HepG2 (cell line): ENCODE data around the gene MYO7B. TPM values are rescaled to one million over a fixed set of nuclear protein-coding genes. Genes with fewer than 3 reads are reported as not detected.

Experiments
- ERF ChIP-seq: IDR thresholded peaks from 2 replicates; pipeline ENCODE4 v1.6.1; 2018; ENCODE audit warnings: missing biosample characterization, missing genetic modification reagents
- EZH2 ChIP-seq: conservative IDR thresholded peaks from 2 replicates; pipeline ENCODE4 v1.6.1; 2012; ENCODE audit warnings: mild to moderate bottlenecking, low read depth, low read length, moderate library complexity
- FLYWCH1 ChIP-seq: sonication (generic); formaldehyde crosslinking; IDR thresholded peaks from 2 replicates; pipeline ENCODE4 v1.8.1; 2023; ENCODE audit warnings: mild to moderate bottlenecking, missing genetic modification reagents
- FOSL1 ChIP-seq: sonication (generic); formaldehyde crosslinking; IDR thresholded peaks from 2 replicates; pipeline ENCODE4 v1.9.0; 2021; ENCODE audit warnings: missing genetic modification reagents, borderline replicate concordance
- ISL2 ChIP-seq: sonication (generic); formaldehyde crosslinking; IDR thresholded peaks from 2 replicates; pipeline ENCODE4 v1.5.0; 2020; ENCODE audit warnings: missing genetic modification reagents
- KDM6A ChIP-seq: IDR thresholded peaks from 2 replicates; pipeline ENCODE4 v1.6.1; 2016; ENCODE audit warnings: low read depth
- KLF16 ChIP-seq, 2 experiments: sonication (generic) in 1 of 2; formaldehyde crosslinking in 1 of 2; IDR thresholded peaks; 2 replicates each; pipeline versions ENCODE4 v1.6.1 to v1.8.0; 2016 to 2023; ENCODE audit warnings: missing genetic modification reagents in 2 of 2, missing compliant biosample characterization in 1 of 2
- PAX8 ChIP-seq: sonication (generic); formaldehyde crosslinking; IDR thresholded peaks from 2 replicates; pipeline ENCODE4 v1.8.0; 2022; ENCODE audit warnings: mild to moderate bottlenecking, missing genetic modification reagents, borderline replicate concordance
- PITX1 ChIP-seq: sonication (generic); formaldehyde crosslinking; IDR thresholded peaks from 2 replicates; pipeline ENCODE4 v1.5.1; 2020; ENCODE audit warnings: mild to moderate bottlenecking, missing genetic modification reagents
- REST ChIP-seq, 2 experiments: IDR thresholded peaks; 2 replicates each; pipeline ENCODE4 v1.6.1; 2011 to 2012; ENCODE audit warnings: low read length in 2 of 2, borderline replicate concordance in 1 of 2, low read depth in 1 of 2, mild to moderate bottlenecking in 1 of 2, moderate library complexity in 1 of 2
- RFX3 ChIP-seq: IDR thresholded peaks from 2 replicates; pipeline ENCODE4 v1.6.1; 2016; ENCODE audit warnings: missing biosample characterization, missing genetic modification reagents
- SP4 ChIP-seq: sonication (generic); formaldehyde crosslinking; IDR thresholded peaks from 2 replicates; pipeline ENCODE4 v1.8.1; 2023; ENCODE audit warnings: mild to moderate bottlenecking, missing genetic modification reagents
- ZEB1 ChIP-seq: IDR thresholded peaks from 2 replicates; pipeline ENCODE4 v1.6.1; 2012; ENCODE audit warnings: mild to moderate bottlenecking, low read depth, inconsistent platforms; ENCODE audit not compliant: insufficient replicate concordance
- ZMAT3 ChIP-seq: sonication (generic); formaldehyde crosslinking; conservative IDR thresholded peaks from 2 replicates; pipeline ENCODE4 v1.7.0; 2021; ENCODE audit warnings: missing genetic modification reagents
- ZNF12 ChIP-seq: sonication (generic); formaldehyde crosslinking; IDR thresholded peaks from 2 replicates; pipeline ENCODE4 v1.5.0; 2020; ENCODE audit warnings: missing genetic modification reagents
- ZNF224 ChIP-seq: sonication (generic); formaldehyde crosslinking; IDR thresholded peaks from 2 replicates; pipeline ENCODE4 v1.5.0; 2020; ENCODE audit warnings: mild to moderate bottlenecking, missing genetic modification reagents
- ZNF333 ChIP-seq: sonication (generic); formaldehyde crosslinking; IDR thresholded peaks from 2 replicates; pipeline ENCODE4 v1.4.0; 2020; ENCODE audit warnings: mild to moderate bottlenecking, missing genetic modification reagents, borderline replicate concordance
- ZNF335 ChIP-seq: sonication (generic); formaldehyde crosslinking; IDR thresholded peaks from 2 replicates; pipeline ENCODE4 v1.4.0; 2020; ENCODE audit warnings: missing genetic modification reagents
- ZNF724P ChIP-seq: sonication (generic); formaldehyde crosslinking; IDR thresholded peaks from 2 replicates; pipeline ENCODE4 v1.8.0; 2022; ENCODE audit warnings: missing genetic modification reagents, borderline replicate concordance
- ZNF761 ChIP-seq: sonication (generic); formaldehyde crosslinking; conservative IDR thresholded peaks from 2 replicates; pipeline ENCODE4 v1.4.0; 2020; ENCODE audit warnings: mild to moderate bottlenecking, missing genetic modification reagents
- ZSCAN20 ChIP-seq: sonication (generic); formaldehyde crosslinking; IDR thresholded peaks from 2 replicates; pipeline ENCODE4 v1.4.0; 2020; ENCODE audit warnings: missing genetic modification reagents, mild to moderate bottlenecking, borderline replicate concordance
- polyA plus RNA-seq, 8 experiments: library from polyadenylated mRNA; depleted of rRNA in 3 of 8; stranded (reverse) in 7 of 8; unstranded in 1 of 8; fragments of >200 nt; fragmentation: Illumina TruSeq in 4 of 8; extraction: Trizol in 4 of 8; gene quantifications; 2 replicates each; pipeline versions ENCODE4 v1.2.1 to v1.2.3, GENCODE V29; 2011 to 2016; ENCODE audit warnings: low read depth in 4 of 8, missing spikeins in 1 of 8, mixed read lengths in 1 of 8; ENCODE audit not compliant: insufficient read depth in 1 of 8
- total RNA-seq, 5 experiments: library from RNA; depleted of rRNA; stranded (reverse); fragments of >200 nt; fragmentation: Illumina TruSeq; extraction: Trizol; gene quantifications; 2 replicates each; pipeline ENCODE4 v1.2.3, GENCODE V29; 2016; ENCODE audit warnings: low read depth in 1 of 5
- TF ChIP-seq, protein P1 (sequence below): sonication (generic); formaldehyde crosslinking; IDR thresholded peaks from 2 replicates; pipeline ENCODE4 v1.5.0; 2020; ENCODE audit warnings: missing genetic modification reagents, mild to moderate bottlenecking, borderline replicate concordance
- TF ChIP-seq, protein P2 (sequence below): sonication (generic); formaldehyde crosslinking; IDR thresholded peaks from 2 replicates; pipeline ENCODE4 v1.4.0; 2020; ENCODE audit warnings: missing genetic modification reagents

The MYO7B gene
- total and polyA plus RNA-seq, 2 of the 13 experiments (the other 11 are each of a cell fraction or from before 2014, with no cell fraction given) = not detected

GRCh38 chr2:127526132-127527000, 9.1 kb upstream of the MYO7B start, which contains the start of gene IWS1 (continued):
- TF ChIP-seq FOSL1 (CRISPR knock-in tag) = no peak
- TF ChIP-seq ZNF724P (CRISPR knock-in tag) = peak; percentile 83; the same call in 1 of the 2 replicates
- peak; percentile 78 for TF ChIP-seq PITX1 (CRISPR knock-in tag)
- peak; percentile 94 for TF ChIP-seq ZNF335 (CRISPR knock-in tag)
- peak; percentile 37 for TF ChIP-seq ZEB1
- no peak; the same call in 1 of the 2 replicates for TF ChIP-seq ZNF333 (CRISPR knock-in tag)
- TF ChIP-seq, protein P1, sequence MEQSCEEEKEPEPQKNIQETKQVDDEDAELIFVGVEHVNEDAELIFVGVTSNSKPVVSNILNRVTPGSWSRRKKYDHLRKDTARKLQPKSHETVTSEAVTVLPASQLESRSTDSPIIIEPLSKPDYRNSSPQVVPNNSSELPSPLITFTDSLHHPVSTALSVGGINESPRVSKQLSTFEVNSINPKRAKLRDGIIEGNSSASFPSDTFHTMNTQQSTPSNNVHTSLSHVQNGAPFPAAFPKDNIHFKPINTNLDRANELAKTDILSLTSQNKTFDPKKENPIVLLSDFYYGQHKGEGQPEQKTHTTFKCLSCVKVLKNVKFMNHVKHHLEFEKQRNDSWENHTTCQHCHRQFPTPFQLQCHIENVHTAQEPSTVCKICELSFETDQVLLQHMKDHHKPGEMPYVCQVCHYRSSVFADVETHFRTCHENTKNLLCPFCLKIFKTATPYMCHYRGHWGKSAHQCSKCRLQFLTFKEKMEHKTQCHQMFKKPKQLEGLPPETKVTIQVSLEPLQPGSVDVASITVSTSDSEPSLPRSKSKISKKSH (CRISPR knock-in tag) = peak; percentile 69; the same call in 1 of the 2 replicates
- peak; percentile 73; the same call in 1 of the 2 replicates for TF ChIP-seq SP4 (CRISPR knock-in tag)
- TF ChIP-seq ZNF224 (CRISPR knock-in tag) = 0 out of 2 replicates have a peak, but pooled peaks have one; percentile 66
- TF ChIP-seq KLF16 (CRISPR knock-in tag; IDR thresholded peaks at IDR 0.05) = peak in 1 of 2 experiments; percentile 90; a peak in 2 of 4 replicates
- TF ChIP-seq FLYWCH1 (CRISPR knock-in tag) = no peak
- TF ChIP-seq ZNF761 (CRISPR knock-in tag) = peak; percentile 40; the same call in 1 of the 2 replicates
- TF ChIP-seq RFX3 = no peak
- TF ChIP-seq ISL2 (CRISPR knock-in tag) = peak; percentile 51
- TF ChIP-seq ERF (CRISPR knock-in tag) = peak; percentile 62; the same call in 1 of the 2 replicates
- TF ChIP-seq, protein P2, sequence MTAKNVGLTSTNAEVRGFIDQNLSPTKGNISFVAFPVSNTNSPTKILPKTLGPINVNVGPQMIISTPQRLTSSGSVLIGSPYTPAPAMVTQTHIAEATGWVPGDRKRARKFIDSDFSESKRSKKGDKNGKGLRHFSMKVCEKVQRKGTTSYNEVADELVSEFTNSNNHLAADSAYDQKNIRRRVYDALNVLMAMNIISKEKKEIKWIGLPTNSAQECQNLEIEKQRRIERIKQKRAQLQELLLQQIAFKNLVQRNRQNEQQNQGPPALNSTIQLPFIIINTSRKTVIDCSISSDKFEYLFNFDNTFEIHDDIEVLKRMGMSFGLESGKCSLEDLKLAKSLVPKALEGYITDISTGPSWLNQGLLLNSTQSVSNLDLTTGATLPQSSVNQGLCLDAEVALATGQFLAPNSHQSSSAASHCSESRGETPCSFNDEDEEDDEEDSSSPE = peak; percentile 95
- TF ChIP-seq REST (IDR thresholded peaks at IDR 0.05; ENCODE audit: borderline replicate concordance in 1 of 2, low read depth in 1 of 2, low read length in 2 of 2) = peak in 1 of 2 experiments; percentile 48; a peak in 1 of 4 replicates
- TF ChIP-seq PAX8 (CRISPR knock-in tag) = no peak
- peak; percentile 89; the same call in 1 of the 2 replicates for TF ChIP-seq ZMAT3
- TF ChIP-seq ZSCAN20 (CRISPR knock-in tag) = 0 out of 2 replicates have a peak, but pooled peaks have one; percentile 68
- peak; percentile 11; the same call in 1 of the 2 replicates for TF ChIP-seq ZNF12 (CRISPR knock-in tag)
- TF ChIP-seq KDM6A (CRISPR knock-in tag) = no peak
- no peak for TF ChIP-seq EZH2
